GM15510 (cell line): ENCODE data around the gene ZFYVE21.

Experiments used
- POLR2A ChIP-seq: IDR thresholded peaks from 3 replicates; pipeline ENCODE4 v1.6.1; 2011; ENCODE audit warnings: borderline replicate concordance; ENCODE audit not compliant: insufficient read length; ENCODE audit errors: extremely low read depth

ZFYVE21 gene

DNA sequence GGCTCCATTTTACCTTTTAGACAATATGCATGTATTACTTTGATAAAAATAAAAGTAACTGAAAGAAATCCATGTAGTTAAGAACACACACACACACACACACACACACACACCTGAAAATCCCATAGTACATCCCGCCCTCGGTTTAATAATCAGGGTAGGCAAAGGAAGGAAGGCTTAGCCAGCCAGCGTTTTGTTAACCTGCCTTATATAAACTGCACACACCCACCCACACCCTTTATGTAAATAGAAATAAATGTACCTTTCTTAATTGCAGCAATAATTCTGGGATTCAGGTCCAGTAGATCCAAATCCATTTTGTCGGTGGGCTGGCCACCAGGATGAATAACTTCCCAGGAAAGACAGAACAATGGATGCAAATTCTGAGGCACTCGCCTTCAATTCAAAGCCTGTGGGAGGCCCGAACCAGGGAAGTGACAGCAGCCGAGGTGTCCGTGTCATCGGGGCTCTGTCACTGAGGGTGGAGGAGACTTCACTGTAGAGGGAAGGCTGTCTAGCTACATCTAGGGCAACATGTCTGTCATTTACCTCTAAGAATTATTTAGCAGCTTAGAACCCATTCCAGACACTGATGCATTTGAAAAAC is 4.7 kb upstream of the ZFYVE21 start:
- no peak for TF ChIP-seq POLR2A

- no peak for TF ChIP-seq POLR2A
Measured at GRCh38 chr14:103711516-103712431, 3.8 kb upstream of the ZFYVE21 start.

GRCh38 chr14:103712633-103713247 is 2.9 kb upstream of the ZFYVE21 start:
- TF ChIP-seq POLR2A: peak; percentile 5

DNA sequence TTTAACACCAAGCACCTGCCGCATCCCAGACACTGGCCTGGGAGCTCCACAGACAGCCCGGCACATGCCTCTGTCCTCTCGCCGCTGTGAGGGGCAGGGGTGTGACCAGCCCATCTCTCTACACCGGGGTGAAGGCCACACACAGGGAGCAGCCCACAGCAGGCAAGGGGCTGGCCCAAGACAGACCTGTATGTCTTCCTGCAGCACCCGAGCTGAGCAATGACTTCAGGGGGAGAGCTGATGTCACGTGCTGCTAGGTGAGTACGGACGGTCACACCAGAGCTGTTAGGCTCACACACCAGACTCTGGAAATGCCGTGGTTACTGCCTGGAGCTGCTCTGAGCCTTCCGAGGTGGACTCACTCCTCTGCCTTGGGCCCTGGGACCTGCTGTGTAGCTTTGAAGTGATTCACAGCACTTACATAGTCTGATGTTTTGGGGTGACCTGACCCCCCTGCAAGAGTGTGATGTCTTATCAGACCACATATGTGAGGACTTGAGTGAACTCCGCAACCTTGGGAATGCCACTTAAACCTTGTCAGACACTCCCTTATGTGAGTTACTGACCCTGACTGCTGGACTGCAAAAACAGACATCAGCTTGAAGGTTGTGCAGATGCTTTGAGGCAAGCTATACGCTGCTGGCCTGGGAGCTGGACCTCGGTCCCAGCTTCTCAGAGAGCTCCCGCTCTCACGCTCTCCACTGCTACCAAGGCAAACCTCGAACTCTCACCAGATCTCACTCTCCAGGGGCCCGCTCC is 2.1 kb upstream of the ZFYVE21 start:
- no peak for TF ChIP-seq POLR2A

GRCh38 chr14:103714063-103714724 is 1.4 kb upstream of the ZFYVE21 start:
- no peak for TF ChIP-seq POLR2A

- no peak for TF ChIP-seq POLR2A
Measured at GRCh38 chr14:103716091-103716801, 636 bp downstream of the ZFYVE21 start.

- TF ChIP-seq POLR2A: no peak
Measured at GRCh38 chr14:103716899-103717411, 1.3 kb downstream of the ZFYVE21 start.

DNA sequence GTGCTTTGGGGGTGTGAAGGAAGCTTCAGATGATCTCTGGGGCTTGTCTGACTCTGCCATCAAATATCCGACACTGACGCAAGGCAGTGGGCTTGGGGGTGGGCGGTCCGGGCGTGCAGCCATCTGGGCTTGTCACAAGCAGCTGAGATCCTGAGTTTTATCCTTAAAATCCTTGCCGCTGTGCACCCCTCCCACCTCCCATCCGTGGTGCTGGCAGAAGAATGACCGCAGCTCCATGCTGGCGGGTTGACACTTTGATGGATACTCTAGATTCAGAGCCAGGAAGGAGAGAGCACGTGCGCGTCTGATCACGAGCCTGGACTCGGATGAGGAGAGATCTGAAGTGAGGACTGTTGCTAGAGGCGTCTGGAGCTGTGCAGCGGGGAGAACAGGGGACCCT is 3.0 kb downstream of the ZFYVE21 start:
- no peak for TF ChIP-seq POLR2A

GRCh38 chr14:103719751-103720150 is 4.1 kb downstream of the ZFYVE21 start:
- TF ChIP-seq POLR2A: no peak

- no peak for TF ChIP-seq POLR2A
Measured at GRCh38 chr14:103721334-103722120, 5.9 kb downstream of the ZFYVE21 start.

- TF ChIP-seq POLR2A: no peak
Measured at GRCh38 chr14:103723748-103724081, 8.1 kb downstream of the ZFYVE21 start.

DNA sequence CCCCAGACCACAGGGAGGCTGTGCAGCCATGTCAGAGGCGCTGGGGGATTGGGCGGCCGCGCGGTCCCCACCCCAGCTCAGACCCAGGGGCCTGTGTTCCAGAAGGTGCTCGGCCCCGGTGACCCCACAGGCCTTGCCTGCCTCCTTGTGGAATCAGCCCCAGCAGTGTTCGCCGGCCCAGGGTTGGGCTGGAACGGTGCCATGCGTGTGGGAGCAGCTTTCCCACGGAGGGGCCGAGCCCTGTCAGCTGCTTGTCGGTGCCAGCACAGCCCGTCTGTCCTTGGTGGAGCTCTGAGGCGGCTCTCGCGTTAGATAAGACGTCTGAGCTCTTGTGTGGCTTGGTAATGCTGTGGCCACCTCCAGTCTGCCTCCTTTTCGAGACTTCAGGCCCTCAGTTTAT is 8.5 kb downstream of the ZFYVE21 start:
- no peak for TF ChIP-seq POLR2A
